Stimulated activated CD4-positive, alpha-beta T cell treated with anti-CD3 and anti-CD28 coated beads, Interleukin-4, amount 100 ng/mL, for 1 hour (primary cell): Measurements from ENCODE around the gene AKAP9.
"Not testable (repeated sequence)": the region's sequence is repeated elsewhere in the genome, so short reads cannot be mapped to it uniquely, and the experiment has no call there.

Experiments
- DNase-seq: peaks from one replicate; pipeline ENCODE4 v3.0.0-alpha.2; 2020

The AKAP9 gene

GRCh38 chr7:92072708-92073107 lies 132.0 kb downstream of the AKAP9 start:
- DNase-seq, result no peak

GRCh38 chr7:92075455-92076158 lies 134.9 kb downstream of the AKAP9 start:
- DNase-seq, result no peak

DNA sequence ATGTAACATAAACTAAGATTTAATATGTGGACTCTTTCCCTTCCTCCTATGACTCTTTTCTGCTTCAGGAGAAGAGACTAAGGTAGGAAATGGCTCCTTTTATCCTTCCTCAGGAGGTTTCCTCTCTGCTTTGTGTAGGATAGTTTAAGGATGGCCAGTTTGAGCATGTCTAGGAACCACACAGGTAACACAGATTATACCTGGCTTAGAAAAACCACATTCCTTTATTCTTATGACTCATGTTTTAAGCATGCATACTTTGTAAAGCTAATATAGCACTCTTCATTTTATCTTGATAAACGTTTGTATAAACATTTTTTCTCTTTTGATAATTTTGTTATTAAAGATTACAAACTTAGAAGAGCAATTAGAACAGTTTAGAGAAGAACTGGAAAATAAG lies 135.8 kb downstream of the AKAP9 start:
- DNase-seq, result no peak

DNA sequence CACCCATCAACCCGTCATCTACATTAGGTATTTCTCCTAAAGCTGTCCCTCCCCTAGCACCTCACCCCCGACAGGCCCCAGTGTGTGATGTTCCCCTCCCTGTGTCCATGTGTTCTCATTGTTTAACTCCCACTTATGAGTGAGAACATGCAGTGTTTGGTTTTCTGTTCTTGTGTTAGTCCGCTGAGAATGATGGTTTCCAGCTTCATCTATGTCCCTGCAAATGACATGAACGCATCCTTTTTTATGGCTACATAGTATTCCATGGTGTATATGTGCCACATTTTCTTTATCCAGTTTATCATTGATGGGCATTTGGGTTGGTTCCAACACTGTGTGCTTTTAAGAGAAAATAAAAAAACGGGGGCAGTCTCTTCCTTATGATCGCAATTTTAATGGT lies 143.3 kb downstream of the AKAP9 start:
- not testable (repeated sequence) for DNase-seq

- DNase-seq, result no peak
Measured at GRCh38 chr7:92088266-92088665, 147.6 kb downstream of the AKAP9 start.

- no peak for DNase-seq
Measured at GRCh38 chr7:92092210-92092609, 151.5 kb downstream of the AKAP9 start.

- no peak for DNase-seq
Measured at GRCh38 chr7:92095380-92095779, 154.7 kb downstream of the AKAP9 start.

DNA sequence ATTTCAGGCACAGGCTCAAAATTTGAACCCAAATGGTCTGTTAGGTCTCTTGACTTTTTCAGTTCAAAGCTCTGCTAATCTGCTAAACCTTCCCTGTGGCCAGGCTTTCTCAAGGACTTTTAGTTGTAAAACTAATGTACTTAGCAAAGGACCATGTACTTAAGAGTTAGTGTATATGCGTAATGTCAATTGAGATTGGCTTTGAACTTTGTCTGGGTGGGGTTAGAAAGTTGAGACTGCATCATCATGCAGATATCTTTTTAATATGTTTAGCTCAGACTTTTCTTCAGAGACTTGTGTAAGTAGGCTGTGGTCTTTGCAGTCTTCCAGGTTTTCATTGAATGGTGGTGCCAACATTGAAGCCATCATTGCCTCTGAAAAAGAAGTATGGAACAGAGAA lies 159.9 kb downstream of the AKAP9 start:
- no peak for DNase-seq

DNA sequence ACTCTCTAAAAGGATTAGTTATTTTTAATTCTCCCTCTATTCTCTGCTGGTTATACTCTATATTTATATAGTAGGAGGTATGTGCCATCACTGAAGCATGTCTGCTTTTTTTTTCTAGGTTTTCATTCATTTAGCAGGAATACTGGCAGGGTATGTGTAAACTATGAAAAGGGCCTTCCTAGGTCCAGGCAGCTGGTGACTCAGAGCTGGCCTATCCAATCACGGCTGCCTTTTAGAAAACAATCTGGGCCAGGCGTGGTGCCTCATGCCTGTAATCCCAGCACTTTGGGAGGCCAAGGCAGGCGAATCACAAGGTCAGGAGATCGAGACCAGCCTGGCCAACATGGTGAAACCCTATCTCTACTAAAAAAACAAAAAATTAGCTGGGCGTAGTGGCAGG lies 162.2 kb downstream of the AKAP9 start:
- DNase-seq, result not testable (repeated sequence)

DNA sequence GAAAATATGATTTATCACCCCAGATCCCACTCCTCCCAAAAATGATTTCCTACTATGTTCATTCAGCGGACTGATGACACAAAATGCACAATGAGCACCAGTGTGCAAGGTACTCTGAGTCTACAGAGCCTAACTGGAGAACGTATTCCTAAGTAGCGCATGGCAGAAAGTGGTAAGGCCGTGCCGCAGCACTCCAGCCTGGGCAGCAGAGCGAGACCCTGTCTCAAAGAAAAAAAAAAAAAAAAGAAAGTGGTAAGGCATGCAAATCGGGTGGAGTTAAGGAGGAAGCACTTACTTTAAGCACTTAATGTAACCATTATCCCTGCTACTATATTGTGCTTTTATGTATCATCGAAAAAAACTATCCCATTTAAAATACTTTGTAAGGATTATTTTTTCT lies 168.2 kb downstream of the AKAP9 start:
- DNase-seq, result no peak

GRCh38 chr7:92110857-92111256 lies 170.2 kb downstream of the AKAP9 start:
- DNase-seq, result no peak

DNA sequence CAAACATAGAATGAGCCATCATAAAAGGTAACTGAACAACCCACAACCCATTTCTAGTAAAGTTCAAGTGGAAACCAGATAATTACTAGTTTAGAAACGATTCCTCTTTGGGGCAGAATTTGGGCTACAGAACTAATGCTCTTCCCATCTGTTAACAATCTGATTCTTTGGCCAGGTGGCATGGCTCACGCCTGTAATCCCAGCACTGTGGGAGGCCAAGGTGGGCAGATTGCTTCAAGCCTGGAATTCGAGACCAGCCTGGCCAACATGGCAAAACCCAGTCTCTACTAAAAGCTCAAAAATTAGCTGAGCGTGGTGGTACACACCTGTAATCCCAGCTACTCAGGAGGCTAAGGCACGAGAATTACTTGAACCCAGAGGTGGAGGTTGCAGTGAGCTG lies 175.2 kb downstream of the AKAP9 start:
- DNase-seq, result no peak

DNA sequence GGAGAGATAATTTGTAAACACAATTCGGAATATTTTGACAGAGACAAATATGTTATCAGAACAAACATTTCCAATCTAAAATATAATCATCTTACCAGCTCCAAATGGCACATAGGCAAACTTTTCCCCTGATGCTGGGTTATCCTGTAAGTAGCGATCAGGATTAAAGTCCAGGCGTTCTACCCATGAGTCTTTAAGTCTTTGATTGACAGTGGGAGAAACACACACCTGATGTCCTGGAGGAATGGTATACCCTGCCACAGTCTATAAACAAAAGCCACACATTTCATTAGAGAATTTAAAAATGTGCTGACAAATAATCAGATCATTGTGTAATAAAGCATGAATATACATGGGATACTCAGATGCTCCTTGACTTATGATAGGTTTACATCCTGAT lies 176.3 kb downstream of the AKAP9 start:
- DNase-seq, result no peak

- DNase-seq, result no peak
Measured at GRCh38 chr7:92119213-92119759, 178.6 kb downstream of the AKAP9 start.

DNA sequence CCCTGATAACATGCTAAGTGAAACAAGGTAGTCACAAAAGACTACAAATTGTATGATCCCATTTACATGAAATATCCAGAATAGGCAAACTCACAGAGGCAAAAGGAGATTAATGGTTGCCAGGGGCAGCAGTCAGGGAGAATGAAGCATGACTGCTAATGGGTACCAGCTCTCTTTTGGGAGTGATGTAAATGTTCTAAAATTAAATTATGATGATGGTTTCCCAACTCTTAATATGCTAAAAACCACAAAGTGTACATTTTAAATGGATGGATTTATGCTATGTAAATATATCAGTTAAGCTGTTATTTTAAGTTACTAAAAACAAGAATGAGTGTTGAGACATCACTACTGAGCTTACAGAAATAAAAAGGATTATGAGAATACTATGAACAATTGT lies 181.0 kb downstream of the AKAP9 start:
- no peak for DNase-seq

DNA sequence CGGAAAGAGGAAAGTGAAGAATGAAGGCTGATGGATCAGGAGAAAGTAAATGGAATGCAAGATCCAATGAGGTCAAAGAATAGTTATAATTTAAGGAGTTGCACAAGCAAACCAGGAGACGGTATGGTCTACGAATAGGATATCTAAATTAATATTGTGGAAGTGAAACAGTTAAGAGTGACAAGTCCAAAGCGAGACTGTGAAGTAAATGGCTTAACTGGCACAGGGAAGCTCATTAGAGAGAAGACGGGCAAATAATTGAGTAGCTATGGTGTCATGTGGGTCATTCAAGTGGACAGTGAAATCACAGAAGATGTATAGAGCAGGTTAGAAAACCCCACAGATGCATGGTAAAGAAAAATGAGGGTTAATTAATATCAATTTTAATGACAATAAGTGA lies 190.4 kb downstream of the AKAP9 start:
- no peak for DNase-seq

DNA sequence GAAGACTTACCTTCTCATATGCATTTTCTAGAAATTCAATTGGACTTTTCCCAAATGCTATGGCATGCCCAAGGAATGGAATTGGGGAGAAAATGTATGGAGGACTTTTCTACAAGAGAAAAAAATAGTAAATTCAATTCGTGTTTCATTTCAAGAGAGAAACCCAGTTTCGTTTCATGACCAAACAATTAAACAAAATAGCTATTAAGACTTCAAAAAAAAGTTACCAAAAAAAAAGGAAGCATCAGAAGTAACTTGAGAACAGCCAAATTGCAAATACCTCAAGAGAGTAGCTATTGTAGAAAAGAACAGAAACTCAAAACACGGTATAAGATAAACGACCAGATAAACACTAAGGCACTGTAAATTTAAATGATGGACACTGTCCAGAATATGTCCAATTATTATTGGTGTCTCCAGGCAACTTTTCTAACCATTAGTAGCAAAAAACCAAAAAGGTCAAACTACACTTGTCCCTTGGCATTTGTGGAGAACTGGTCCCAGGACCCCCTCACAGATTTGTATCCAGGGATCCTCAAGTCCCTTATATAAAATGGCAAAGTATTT lies 191.2 kb downstream of the AKAP9 start:
- no peak for DNase-seq

DNA sequence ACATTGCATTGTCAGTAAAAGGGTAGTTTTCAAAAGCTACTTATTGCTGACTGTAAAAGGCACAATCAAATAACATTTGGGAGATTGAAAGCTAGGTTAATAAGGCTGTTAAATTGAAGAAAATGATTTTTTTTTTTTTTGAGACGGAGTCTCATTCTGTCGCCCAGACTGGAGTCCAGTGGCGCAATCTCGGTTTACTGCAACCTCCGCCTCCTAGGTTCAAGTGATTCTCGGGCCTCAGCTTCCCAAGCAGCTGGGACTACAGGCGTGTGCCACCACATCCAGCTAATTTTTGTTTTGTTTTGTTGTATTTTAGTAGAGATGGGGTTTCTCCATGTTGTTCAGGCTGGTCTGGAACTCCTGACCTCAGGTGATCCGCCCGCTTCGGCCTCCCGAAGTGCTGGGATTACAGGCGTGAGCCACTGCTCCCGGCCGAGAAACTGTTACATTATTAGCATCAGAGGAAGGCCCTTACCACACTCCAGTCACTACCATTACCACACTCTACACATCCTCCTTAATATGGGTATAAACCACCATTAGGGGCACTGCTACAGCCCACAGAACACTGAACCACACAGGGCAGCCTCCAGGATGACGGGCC lies 192.6 kb downstream of the AKAP9 start:
- no peak for DNase-seq

DNA sequence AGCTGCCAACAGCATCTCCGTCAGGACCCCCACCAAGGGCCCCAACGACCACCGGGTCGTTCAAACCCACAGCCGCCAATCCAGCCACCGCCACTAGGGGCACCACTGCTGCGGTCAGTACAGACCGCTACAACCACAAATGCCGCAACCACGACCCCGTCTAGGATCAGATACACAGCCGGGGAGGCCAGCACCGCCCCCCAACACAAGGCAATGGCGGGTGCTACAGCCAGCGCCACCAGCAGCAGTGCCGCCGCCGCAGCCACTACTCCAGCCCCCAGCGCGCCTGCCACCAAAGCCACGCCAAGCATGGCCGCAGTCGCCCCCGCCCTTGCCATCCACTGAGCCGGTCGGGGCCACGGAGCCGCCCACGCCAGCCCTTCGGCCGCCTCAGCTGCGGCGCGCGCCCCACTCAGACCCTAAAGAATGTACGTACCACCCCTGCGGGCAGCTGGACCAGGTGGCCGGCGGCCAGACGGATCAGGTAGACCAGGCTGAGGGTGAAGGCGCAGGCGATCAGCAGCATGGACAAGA lies 193.1 kb downstream of the AKAP9 start:
- DNase-seq, result peak; percentile 53

DNA sequence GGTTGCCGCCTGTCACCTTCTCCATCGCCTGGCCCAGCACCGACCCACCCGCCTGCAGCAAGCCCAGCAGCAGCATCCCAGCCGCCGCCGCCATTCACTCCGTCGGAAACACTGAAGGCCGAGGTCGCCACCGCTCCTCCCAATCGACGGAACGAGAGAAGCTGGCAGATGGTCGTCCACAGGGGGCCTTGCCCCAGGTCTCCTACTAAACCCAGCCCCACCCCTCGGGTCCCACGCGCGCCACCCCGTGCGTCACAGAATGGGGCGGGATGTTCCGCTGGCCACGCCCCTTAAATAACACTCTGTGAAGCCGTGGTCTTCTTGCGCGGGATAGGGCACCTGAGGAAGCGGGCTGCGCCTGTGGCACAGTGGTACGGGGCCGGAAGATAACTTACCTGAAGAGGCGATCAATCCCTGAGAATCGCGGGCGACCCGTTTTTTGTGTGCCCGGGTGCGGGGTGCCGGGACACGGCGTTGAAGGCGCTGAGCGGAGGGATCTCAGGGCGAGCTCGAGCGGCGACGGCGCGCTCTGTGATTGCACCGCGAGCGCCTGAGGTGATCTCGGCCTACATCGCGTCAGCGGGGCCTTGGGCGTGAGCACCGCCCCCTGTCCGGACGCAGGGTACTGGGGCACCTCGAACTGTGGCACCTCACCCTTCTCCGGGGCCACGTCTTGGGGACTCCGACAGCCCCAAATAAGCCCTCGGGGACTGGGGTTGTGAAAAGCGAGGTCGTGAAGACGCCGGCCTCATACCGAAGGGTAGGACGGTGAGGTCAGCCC lies 193.8 kb downstream of the AKAP9 start, which contains the start of gene CYP51A1:
CYP51A1 (minus strand) TSS at position 207 of the 781 bp plus-strand sequence; CDS start at position 94, 113 bp downstream.
- peak; percentile 92 for DNase-seq

DNA sequence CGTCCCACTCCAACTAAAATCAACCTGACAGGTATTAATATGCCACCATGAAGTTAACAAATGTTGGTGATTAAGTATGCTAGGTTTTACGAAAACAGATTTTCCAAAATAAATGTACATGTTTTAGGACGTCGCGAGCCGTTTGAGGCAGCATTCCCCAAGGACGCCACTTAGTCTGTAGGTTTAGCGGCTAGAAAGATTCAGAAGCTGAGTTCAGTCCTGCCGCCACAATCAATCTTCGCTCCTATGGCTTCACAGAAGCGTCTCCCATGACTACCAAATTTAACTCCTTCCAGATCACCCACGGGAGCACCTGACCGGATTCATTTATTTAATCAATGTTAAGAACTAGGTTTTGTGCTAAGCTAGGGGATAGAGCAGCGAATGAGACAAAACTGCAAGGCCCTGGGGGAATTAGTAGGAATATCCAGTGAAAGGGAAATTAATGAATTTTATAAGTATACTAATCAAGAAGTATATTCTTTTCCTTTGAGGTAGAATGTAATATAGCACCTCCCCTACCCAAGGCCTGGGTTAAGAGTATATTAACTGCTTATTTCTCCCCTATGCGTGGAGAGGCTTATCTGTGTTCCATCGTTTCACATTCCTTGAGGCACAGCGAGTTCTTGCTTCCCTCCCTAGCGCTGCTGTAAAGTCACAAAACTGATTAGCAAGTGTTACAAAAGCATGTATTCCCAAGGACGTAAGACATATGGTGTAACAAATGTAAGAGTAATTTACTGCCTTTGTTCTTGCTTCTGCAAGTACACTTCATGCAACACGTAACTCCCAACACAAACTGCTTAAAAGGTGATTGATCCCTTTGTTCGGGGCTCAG lies 194.6 kb downstream of the AKAP9 start:
- DNase-seq, result peak; percentile 3

DNA sequence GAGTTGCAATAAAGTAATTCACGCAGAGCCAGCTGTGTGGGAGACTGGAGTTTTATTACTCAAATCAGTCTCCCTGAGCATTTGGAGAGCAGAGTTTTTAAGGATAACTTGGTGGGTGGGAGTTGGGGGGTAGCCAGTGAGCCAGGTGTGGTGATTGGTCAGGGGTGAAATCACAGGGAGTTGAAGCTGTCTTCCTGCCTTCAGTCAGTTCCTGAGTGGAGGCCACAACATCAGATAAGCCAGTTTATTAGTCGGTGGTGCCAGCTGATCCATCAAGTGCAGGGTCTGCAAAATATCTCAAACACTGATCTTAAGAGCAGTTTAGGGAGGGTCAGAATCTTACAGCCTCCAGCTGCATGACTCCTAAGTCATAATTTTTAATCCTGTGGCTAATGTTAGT lies 196.9 kb downstream of the AKAP9 start:
- no peak for DNase-seq
